Astrocyte of the spinal cord (primary cell): ENCODE data around the gene ADRA2C.

Source experiments
- DNase-seq: peaks from one replicate; pipeline ENCODE4 v3.0.0; 2011; ENCODE audit warnings: low read depth, low spot score
- H3K4me3 ChIP-seq: 2 replicates; pipeline ENCODE4 v1.5.1; 2011; ENCODE audit warnings: low read depth, mild to moderate bottlenecking, low read length, moderate library complexity
- in situ Hi-C: cut with HindIII; loops from 2 replicates; pipeline ENCODE4 v1.10.0; 2017; ENCODE audit warnings: low sequenced_read_pairs
- TF ChIP-seq, protein P1 (sequence below): IDR thresholded peaks from 2 replicates; pipeline ENCODE4 v1.5.1; 2012; ENCODE audit warnings: low read depth, mild to moderate bottlenecking, low read length, inconsistent platforms

ADRA2C gene

DNA sequence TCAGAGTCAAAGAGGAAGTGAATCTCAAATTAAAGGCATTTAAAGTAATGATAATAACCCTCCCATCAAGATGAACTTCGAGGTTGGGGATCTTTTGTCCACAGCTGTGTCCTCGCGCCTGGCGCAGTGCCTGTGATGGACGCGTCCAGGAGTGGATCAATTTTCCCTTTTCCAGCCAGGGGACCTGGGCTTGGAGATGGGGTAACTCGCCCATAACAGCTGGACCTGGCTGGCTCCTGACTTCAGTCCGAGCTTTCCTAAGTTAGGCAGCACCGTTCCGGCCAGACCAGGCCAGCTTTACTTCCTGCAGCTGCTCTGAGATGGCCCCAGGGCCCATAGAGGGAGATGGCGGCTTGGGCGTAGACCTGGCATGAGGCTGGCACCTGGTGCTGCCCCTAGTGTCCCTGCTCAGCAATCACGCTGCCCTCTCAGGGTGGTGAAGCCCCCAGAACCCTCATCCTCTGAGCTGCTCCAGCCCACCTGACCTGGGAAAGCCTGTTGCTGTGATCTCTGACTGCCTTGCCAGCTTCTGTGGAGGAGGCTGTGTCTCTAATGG, 23.9 kb downstream of the ADRA2C start:
- TF ChIP-seq, protein P1, sequence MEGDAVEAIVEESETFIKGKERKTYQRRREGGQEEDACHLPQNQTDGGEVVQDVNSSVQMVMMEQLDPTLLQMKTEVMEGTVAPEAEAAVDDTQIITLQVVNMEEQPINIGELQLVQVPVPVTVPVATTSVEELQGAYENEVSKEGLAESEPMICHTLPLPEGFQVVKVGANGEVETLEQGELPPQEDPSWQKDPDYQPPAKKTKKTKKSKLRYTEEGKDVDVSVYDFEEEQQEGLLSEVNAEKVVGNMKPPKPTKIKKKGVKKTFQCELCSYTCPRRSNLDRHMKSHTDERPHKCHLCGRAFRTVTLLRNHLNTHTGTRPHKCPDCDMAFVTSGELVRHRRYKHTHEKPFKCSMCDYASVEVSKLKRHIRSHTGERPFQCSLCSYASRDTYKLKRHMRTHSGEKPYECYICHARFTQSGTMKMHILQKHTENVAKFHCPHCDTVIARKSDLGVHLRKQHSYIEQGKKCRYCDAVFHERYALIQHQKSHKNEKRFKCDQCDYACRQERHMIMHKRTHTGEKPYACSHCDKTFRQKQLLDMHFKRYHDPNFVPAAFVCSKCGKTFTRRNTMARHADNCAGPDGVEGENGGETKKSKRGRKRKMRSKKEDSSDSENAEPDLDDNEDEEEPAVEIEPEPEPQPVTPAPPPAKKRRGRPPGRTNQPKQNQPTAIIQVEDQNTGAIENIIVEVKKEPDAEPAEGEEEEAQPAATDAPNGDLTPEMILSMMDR = no peak
- H3K4me3 ChIP-seq = no peak overlapping the region
- in situ Hi-C loops = no loop called here
- DNase-seq = no peak

DNA sequence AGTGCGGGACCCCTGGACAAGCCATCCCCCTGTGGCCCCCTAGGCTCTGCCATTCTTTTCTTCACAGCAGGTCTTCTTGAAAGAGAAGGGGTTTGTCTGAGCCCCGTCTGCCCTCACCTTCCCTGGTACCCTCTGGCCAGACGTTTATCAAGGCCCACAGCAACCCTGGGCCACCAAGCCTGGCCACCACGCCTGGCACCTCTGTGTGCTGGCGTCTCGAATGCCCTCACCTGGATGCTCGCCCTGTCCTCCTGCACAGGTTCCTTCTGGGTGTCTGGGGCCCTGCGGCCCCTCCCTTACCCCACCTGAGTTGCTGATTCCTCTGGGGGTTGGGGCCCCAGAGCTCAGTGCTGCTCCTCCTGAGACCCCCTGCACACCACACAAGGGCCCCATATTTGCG, 25.1 kb downstream of the ADRA2C start:
- TF ChIP-seq, protein P1 = no peak
- no peak overlapping the region for H3K4me3 ChIP-seq
- in situ Hi-C loops = no loop called here

DNA sequence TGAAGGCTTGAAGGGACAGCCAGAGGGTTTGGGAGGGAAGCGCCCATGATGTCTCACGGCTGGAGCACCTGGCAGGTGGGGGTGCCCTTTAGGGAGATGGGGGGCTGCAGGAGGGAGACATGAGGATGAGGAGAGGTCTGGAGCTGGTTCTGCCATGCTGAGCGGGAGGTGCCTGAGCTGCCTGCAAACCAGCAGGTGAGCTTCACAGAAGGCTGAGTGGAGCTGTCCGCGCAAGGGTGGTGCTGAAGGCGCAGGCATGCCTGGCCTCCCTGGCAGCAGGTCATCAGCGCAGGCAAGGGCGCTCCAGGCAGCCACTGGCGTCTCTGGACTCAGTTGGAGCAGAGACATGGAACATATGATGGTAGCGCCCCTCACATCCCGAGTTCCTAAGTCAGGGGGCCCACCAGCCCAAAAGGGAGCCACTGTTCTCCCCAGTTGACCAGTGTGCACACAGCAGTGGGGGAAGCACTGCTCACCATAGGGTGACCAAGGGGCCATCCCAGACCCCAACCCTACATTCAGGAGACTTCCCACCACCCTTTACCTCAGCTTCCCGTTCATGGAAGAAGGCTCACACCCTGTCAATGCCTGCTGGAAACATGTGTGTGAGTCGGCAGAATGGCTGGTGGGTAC, 25.8 kb downstream of the ADRA2C start:
- no peak overlapping the region for H3K4me3 ChIP-seq
- TF ChIP-seq, protein P1 = no peak
- DNase-seq = no peak
- in situ Hi-C loops = no loop called here

More for the DNA sequence above, 25.1 kb downstream of the ADRA2C start:
- DNase-seq = no peak

DNA sequence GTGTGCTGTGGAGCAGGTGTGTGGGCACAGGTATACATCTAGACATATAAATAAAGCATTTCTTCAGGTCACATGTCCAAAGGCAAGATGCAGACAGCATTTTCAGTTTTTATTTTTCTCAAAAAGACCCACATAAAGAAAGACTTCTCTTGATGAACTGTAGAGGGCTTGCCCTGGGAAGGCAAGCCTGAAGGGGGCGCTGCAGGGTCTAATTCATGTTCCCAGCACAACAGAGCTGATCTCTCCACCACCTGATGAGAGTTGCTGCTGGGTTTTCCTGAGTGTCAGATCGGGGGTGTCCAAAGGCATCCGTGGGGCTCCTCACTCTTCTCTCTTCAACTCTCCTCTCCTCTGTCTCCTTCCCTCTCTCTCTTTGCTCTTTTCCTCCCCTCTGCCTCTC, 26.6 kb downstream of the ADRA2C start:
- no peak for DNase-seq
- TF ChIP-seq, protein P1 = no peak
- H3K4me3 ChIP-seq = no peak overlapping the region
- in situ Hi-C loops = no loop called here

DNA sequence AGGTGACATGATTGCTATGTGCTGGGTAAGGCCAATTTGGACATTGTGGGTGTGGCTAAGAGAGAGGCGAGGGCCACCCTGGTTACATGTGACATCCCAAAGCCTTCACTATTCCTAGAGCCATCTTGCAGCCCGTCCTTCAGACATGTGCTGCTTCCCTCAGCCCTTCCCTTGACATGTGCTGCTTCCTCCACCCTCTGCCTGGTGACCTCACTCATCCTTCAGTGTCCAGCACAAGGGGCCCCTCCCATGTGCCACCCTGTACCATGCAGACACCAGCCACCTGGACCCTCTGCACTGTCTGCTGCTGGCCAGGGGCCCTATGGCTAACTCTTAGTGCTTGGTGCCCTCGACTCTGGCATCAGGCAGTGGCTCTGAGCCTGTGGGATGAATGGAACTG, 27.4 kb downstream of the ADRA2C start:
- TF ChIP-seq, protein P1 = no peak
- H3K4me3 ChIP-seq = no peak overlapping the region
- no peak for DNase-seq
- in situ Hi-C loops = no loop called here

DNA sequence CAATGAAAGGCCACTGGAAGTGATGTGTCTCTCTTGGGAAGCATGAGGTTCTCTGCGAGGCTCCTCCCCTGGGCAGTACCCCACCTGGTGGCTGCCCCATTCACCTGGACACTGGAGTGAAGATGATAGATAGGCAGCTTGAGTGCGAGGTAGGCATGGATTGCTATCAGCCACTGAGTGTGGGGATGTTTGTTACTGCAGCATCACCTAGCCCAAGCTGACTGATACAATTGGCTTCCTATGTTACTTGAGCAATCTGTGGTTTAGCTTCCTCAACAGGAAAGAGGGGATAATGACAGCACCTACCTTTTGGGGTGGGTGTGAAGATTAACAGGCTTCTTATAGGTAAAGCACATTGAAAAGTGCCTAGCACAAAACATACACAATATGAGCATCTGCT, 30.8 kb downstream of the ADRA2C start:
- H3K4me3 ChIP-seq = no peak overlapping the region

More for the DNA sequence above, 30.8 kb downstream of the ADRA2C start:
- in situ Hi-C loops = no loop called here
- DNase-seq = no peak
- TF ChIP-seq, protein P1 = no peak
